HG02840 (cell line): ENCODE results near the gene UVRAG.
"Not testable (repeated sequence)": the region's sequence is repeated elsewhere in the genome, so short reads cannot be mapped to it uniquely, and the experiment has no call there.

ENCODE experiments used
- ATAC-seq: cut with Tn5 transposase; IDR thresholded peaks from one replicate; pipeline ENCODE4 v1.9.1; 2021; ENCODE audit warnings: mild to moderate bottlenecking, moderate library complexity, moderate number of reproducible peaks; ENCODE audit not compliant: unreplicated experiment, low FRiP score

Gene UVRAG

DNA sequence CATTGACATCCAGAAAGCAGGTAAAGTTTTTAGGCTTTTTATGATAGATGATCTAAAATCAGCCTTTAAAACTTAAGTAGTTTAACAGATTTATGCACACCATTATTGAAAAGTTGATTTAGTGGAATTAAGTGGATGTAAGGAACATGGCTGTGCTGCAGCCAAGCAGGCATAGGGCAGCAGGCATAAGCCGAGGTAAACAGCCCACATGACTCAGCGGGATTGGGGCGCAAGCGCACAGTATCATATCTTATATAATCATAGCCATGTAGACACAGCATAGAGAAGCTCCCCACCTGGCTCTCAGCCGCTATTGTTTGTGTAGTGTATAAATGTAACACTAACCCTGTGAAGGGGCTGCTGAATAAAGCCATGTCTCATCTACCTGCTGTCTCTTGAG, 233.8 kb downstream of the UVRAG start:
- ATAC-seq, result no peak

GRCh38 chr11:76049511-76049910, 234.5 kb downstream of the UVRAG start:
- no peak for ATAC-seq

- ATAC-seq, result no peak
Measured at GRCh38 chr11:76051937-76052336, 236.9 kb downstream of the UVRAG start.

GRCh38 chr11:76054330-76054729, 239.3 kb downstream of the UVRAG start:
- no peak for ATAC-seq

DNA sequence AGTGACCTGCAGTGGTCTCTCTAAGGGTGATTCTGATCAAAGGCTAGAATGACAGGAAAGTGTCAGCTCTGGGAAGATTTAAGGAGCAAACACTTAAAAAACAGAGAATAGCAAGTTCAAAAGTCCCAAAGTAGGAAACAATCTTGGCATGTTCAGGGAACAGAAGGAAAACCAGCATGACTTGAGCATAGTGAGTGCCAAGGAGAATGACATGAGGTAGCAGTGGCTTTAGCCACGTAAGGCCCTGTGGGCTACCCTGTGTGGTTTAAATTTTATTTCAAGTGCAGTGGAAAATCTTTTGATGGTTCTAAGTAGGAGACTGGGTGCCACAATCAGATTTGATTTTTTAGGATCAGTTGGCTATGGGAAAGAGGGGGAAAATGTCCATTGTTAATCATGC, 241.9 kb downstream of the UVRAG start:
- no peak for ATAC-seq

DNA sequence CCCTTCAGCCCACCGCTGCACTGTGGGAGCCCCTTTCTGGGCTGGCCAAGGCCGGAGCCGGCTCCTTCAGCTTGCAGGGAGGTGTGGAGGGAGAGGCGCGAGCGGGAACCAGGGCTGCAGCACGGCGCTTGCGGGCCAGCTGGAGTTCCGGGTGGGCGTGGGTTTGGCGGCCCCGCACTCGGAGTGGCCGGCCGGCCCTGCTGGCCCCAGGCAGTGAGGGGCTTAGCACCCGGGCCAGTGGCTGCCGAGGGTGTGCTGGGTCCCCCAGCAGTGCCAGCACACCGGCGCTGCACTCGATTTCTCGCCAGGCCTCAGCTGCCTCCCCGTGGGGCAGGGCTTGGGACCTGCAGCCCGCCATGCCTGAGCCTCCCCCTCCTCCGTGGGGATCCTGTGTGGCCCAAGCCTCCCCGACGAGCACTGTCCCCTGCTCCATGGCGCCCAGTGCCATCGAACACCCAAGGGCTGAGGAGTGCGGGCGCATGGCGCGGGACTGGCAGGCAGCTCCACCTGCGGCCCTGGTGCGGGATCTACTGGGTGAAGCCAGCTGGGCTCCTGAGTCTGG, 245.5 kb downstream of the UVRAG start:
- ATAC-seq, result not testable (repeated sequence)

GRCh38 chr11:76062733-76063132, 247.7 kb downstream of the UVRAG start:
- no peak for ATAC-seq

- no peak for ATAC-seq
Measured at GRCh38 chr11:76064192-76064591, 249.2 kb downstream of the UVRAG start.

DNA sequence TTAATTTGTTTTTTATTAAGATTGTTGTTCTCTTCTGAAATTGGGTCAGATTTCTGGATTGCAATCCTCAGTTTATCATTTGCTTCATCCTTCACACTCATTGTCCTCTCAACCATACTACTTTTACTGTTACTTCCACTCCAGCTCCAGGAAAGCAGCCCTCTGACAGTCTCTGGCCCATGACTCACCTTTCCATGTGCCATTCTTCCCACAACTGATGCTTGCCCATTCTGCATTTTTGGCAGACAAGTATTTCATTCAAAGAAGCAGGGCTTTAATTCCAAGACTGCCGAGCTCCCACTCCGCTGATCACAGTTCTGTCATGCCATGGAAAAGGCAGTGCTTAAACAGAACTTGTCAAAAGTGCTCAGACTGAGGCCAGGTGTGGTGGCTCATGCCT, 252.1 kb downstream of the UVRAG start:
- ATAC-seq, result no peak

DNA sequence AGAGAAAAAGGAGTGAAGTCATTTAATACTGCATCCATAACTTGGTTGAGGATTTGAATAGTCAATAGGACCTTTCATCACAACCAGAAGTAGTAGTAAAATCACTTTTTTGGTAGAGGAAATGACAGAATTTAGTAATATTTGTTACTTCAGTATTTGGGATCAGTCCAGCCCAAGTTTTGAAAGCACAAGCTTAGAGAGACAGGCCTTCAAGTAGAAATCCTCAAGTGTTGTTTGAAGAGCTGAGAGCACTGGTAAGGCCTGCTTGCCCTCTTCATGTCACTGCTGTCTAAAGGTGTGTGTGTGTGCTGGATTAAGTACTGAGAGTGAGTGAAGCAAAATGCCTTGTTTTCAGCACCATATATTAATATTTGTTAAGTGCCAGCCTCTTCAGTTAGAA, 254.0 kb downstream of the UVRAG start:
- ATAC-seq, result no peak

GRCh38 chr11:76071090-76071489, 256.1 kb downstream of the UVRAG start:
- no peak for ATAC-seq

DNA sequence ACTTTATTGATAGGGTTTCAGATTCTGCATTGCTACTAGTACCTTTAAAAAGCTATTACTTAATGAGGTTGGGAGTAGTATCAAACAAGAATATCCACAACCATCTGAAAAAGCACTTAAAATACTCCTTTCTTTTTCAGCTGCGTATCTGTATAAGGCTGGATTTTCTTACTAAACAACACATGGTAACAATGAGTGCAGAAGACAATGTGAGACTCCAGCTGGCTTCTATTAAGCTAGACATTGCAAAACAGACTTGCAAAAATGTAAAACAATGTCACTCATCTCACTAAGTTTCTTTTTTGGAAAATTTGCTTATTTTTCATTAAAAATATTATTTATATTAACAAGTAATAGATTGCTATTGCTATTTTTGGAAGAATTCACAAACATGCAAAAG, 258.7 kb downstream of the UVRAG start:
- no peak for ATAC-seq

DNA sequence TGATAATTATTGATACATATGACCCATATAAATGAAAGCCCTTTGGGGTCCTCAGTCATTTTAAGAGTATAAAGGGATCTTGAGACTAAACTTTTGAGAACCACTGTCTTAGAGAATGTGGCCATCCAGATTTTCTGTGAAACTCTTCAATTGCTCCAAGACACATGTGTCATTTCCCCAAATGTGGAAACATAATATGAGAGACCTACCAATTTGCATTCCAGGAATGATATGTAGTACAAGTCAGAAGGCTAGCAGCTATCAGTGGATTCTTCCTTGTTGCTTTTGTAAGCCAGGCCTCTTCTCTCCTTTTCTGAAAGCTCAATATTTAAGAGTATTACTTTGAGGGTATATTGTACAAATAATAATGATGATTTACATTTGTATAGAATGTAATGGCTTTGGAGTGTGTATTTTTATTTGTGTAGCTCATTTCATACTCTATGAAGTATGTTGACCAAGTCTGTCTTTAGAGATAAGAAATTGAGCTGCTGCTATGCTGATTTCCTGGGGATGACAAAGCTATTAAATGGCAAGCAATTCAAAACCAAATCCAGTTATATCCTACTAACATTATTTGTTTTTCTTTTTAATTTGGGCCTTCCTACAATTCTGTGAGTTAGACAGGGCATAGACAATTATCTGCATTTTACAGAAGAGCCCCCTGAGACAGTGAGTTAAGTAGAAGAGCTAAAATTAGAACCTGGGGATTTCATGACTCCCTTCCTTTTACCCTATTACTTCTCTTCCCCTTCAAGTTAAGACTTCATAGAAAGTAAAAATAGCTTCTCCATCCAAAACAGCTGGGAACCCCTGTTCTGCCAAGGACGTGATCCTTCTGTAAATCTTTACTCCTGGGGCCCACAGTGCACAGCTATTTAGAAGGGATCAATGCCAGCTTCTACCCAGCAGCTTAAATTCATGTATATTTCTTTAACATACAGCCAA, 259.4 kb downstream of the UVRAG start:
- ATAC-seq, result no peak

DNA sequence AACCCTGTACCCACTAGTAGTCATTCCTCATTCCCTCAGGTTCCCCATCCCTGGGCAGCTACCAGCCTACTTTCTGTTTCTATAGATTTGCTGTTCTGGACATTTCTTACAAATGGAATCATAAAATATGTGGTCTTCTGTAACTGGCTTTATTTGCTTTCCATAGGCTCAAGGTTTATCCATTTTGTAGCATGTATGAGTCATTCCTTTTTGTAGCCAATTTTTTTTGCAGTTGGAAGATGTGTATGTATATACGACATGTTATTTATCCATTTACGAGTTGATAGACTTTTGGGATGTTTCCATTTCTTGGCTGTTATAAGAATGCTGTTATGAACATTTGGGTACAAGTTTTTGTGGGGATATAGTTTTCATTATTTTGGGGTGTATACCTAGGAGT, 260.7 kb downstream of the UVRAG start:
- ATAC-seq, result no peak

- not testable (repeated sequence) for ATAC-seq
Measured at GRCh38 chr11:76076253-76076652, 261.2 kb downstream of the UVRAG start.

- no peak for ATAC-seq
Measured at GRCh38 chr11:76076749-76077148, 261.7 kb downstream of the UVRAG start.

DNA sequence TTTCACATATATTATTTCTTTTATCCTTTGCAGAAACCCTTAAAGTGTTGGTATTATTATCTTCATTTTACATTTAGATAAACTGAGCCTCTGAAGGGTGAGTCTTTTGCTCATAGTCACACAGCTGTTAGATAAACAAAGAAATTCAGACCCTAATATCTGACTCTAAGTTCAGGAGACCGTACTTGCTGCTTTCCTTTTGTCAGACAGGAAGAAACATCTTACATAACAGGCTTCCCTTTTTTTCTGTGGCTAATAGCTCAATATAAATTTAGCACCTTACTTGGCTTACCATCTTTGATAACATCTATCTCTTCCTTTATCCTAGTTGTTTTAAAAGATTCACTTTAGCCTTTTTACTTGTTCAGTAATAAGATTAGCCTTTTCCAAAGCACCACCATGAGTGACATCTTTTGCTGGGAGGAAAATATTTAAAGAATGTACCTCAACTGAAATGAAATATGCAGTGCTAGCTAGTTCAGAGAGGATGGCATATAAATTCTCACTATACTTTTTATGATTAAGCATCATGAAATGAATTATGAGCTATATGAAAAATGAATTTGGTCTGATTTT, 262.7 kb downstream of the UVRAG start:
- no peak for ATAC-seq

DNA sequence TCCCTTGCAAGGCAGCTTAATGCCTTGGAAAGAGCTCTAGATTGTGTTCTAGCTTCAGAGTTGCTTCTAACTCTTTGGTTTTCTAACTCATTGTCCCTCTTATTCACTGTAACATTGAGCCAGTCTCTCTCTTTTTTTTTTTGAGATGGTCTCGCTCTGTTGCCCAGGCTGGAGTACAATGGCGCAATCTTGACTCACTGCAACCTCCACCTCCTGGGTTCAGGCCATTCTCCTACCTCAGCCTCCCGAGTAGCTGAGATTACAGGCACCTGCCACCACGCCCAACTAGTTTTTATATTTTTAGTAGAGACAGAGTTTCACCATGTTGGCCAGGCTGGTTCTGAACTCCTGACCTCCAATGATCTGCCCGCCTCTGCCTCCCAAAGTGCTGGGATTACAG, 266.1 kb downstream of the UVRAG start:
- not testable (repeated sequence) for ATAC-seq

DNA sequence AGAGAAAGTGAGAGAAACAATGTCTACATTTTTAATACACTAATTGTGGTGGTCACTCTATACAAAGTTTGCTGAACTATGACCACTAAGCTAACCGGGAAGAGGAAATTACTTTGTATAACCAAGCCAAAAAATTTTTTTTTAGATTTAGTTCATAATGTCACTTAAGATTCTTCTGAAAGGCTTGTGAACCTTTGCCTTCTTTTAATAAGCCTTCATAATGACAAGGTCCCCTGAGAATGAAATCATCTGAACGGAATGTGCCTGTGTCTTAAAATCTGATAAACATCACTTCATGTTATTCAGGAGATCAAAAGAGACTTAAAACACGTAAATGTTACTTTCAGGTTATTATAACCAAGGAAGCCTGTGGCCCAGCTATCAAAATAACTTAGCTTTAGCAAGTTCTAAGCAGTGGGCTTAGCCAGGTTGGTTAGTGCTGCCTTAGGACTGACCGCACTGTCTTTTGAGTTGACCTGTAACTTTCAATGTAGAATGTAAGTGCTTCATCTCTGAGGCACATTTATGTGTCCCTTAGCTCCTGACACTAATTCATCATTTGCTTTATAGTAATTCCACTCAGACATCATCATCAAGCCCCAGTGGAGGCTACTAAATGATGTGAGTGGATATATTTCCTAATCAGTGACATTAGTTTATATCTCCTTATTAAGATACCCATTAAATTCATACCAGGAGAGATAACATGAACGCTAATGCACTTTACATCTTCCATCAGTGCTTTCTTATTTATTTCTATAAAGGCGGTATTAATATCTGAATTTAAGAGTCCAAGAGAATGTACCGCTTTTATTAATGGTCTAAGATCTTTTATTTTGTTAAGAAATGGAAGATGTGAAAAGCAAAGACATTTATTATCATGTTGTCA, 268.8 kb downstream of the UVRAG start:
- ATAC-seq, result no peak

- no peak for ATAC-seq
Measured at GRCh38 chr11:76085270-76085669, 270.3 kb downstream of the UVRAG start.
